HS-27A (cell line): Measurements from ENCODE around the gene IFITM10.

Experiments
- DNase-seq: peaks from one replicate; pipeline ENCODE4 v3.0.0-alpha.2; 2012; ENCODE audit warnings: low read depth, missing footprints

Gene IFITM10

GRCh38 chr11:1707751-1708150 lies 42.6 kb downstream of the IFITM10 start:
- DNase-seq: no peak

- DNase-seq: no peak
Observed at GRCh38 chr11:1706634-1707400, 43.6 kb downstream of the IFITM10 start.

GRCh38 chr11:1705126-1706052 lies 45.0 kb downstream of the IFITM10 start:
- DNase-seq: no peak

- no peak for DNase-seq
Observed at GRCh38 chr11:1703146-1703545, 47.2 kb downstream of the IFITM10 start.

- DNase-seq: no peak
Observed at GRCh38 chr11:1702506-1702905, 47.9 kb downstream of the IFITM10 start.

- no peak for DNase-seq
Observed at GRCh38 chr11:1701091-1701807, 49.1 kb downstream of the IFITM10 start.

- DNase-seq: no peak
Observed at GRCh38 chr11:1699771-1700170, 50.6 kb downstream of the IFITM10 start.

- no peak for DNase-seq
Observed at GRCh38 chr11:1696608-1697570, 53.5 kb downstream of the IFITM10 start, which contains the start of gene KRTAP5-6. KRTAP5-6 (plus strand) TSS chr11:1697195; CDS start chr11:1697246, 51 bp downstream.

- no peak for DNase-seq
Observed at GRCh38 chr11:1695548-1696108, 54.8 kb downstream of the IFITM10 start.

GRCh38 chr11:1694846-1695547 lies 55.4 kb downstream of the IFITM10 start:
- DNase-seq: no peak

- peak; percentile 24 for DNase-seq
Observed at GRCh38 chr11:1694064-1694845, 56.1 kb downstream of the IFITM10 start.

GRCh38 chr11:1693327-1694063 lies 56.9 kb downstream of the IFITM10 start:
- DNase-seq: peak; percentile 26

GRCh38 chr11:1692708-1693326 lies 57.6 kb downstream of the IFITM10 start:
- no peak for DNase-seq

GRCh38 chr11:1691878-1692707 lies 58.3 kb downstream of the IFITM10 start:
- DNase-seq: no peak

- no peak for DNase-seq
Observed at GRCh38 chr11:1691026-1691877, 59.1 kb downstream of the IFITM10 start.
